ENCODE measurements around the gene LCP1.
"Not testable (repeated sequence)": the region's sequence is repeated elsewhere in the genome, so short reads cannot be mapped to it uniquely, and the experiment has no call there.

The LCP1 gene

DNA sequence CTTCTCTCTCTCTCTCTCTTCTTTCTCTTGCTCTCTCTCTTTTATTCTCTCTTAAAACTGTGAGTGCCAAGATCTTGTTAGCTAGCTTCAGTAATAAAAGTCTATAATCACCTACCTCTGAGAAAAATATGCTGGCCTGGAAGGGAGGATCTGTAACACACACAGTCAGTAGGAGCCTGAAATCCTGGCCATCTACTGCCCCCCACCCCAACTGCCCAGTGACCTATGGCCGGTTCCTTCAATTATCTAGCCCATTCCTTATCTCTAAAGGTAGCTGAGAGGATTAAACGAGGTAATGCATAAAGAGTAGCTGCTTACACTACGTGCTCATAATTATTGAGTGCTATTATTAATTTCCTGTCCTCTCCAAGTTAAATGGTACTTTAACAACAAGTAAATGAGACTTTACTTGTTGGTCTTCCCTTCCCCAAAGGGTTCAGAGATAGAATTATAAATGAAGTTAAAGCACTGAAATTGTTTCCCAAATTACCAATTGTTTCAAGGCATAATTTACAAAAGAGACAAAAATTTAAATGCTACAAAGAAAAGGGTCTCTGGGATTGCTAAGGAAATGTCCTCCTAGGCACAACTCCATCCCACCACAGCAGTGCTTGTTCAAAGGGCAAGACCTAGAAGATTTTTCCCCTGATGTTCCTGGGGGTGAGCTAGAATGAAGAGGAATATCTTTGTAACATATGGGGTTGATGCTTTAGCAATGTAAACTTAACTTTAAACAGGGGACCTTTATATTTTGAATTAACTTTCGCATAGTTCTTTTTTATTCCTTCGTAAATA is 1.8 kb downstream of the LCP1 start:
- DNase-seq: no peak

DNA sequence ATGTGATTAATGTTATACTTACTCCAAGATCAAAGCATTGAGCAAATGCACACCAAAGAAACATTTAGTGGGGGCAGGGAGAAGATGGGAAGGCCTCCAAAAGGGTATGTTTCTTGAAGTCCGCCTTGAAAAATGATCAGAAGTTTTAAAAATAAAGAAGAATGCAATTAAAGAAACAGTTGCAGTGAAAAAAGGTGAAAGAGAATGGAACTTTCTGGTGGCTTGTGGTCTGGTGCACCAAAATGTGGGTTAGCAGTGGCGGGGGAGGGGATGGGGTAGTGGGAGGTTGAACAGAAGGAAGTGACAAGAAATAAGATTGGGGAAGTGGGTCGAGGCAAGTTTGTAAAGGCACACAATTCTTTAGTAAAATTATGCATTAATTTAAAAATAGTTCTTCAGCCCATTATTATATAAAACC is 2.5 kb downstream of the LCP1 start:
- DNase-seq: no peak

GRCh38 chr13:46178821-46179220 is 3.2 kb downstream of the LCP1 start:
- no peak for DNase-seq

- no peak for DNase-seq
These were observed 3.8 kb downstream of the LCP1 start for GRCh38 chr13:46178143-46178542.

DNA sequence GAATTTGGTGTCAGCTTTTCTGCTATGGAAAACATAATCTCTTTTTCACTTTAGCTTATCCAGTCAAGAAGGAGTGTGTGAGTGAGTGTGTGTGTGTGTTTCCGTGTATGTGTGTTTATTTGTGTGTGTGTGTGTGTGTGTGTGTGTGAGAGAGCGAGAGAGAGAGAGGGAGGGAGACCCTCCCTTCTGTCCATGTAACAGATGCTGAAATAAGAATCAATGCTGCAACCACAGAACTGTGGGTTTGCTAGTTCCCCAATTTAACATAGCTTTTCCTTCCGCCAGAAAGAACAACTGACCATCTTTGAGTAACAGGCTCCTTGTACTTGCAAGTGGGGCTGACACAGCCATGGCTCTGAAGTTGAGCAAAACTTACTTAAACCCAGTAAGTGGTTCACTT is 5.2 kb downstream of the LCP1 start:
- no peak for DNase-seq

DNA sequence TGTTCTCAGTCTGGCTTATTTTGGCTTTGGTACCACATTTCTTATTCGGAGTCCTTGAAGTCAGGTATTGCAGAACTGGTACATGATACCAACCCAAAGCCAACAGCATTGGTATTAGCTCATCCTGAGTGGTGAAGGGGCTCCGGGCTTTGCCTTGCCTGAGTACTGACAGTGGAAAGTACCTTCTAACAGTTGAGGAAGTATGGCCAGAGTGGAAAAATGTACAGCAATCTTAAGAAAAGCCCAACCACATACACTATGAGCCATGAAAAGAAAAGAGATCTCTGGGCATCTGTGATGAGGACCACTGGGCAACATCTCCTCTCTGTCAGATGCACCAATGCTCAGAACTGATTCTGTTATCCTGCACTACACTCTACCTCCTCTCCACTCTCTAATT is 8.3 kb downstream of the LCP1 start:
- DNase-seq: no peak

DNA sequence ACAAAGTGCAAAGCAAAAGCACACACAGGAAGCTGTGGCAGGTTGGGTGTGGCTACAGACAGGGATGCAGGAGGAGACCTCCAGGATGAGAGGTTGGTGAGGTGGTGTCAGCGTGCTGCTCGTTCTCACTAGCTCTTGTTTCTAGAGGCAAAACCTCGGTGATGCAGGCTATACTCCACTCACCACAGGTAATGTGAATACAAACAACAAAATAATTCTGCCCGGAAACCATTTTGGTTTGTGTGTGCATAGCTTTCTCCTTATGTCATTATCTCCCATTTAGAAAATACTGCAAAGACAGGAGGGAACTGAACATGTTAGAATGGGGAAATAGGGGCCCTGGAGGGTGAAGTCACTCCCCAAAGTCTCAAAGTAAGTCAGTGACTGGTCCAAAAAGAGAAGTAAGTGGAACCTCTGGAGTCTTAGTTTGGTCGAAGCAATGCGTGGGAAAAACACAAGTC is 9.4 kb downstream of the LCP1 start:
- DNase-seq: no peak

- DNase-seq: no peak
These were observed 10.2 kb downstream of the LCP1 start for GRCh38 chr13:46171739-46172138.

DNA sequence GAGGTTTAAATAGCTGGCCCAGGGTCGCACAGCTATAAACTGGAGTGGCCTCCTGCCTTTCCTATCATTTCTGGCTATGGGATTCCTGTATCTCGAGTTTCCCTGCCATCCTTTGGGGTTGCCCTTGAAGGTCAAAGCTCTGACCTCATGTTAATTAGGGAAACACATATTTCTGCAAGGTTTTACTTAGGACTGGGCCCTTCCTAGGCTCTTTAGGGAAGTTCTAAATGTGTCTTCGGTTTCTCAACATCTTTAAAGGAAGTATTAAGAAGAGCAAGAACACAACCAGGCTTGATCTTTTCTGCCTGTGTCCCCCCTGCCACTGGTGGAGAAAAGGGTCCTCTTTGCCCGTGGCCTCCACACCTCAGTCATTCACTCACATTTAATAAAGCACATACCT is 10.8 kb downstream of the LCP1 start:
- no peak for DNase-seq

GRCh38 chr13:46170687-46171086 is 11.3 kb downstream of the LCP1 start:
- no peak for DNase-seq

DNA sequence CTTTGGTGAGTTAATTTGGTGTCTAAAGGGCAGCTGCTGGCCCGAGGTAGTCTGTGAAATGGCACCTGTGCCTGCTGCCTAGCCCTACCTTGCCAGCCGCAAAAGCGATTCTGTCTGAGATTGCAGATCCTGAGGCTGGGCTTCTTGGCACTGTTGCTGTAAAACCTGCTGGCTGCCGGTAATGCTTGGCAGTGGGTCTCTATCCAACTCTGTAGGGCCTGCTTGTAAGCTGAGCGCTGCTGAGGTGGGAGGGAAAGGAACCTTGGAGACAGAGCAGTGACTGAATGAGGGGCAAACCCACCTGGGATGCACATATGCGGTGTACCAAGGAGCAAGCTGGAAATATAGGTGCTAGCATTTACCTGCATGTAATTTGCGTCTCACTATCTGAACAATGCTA is 11.7 kb downstream of the LCP1 start:
- DNase-seq: no peak

DNA sequence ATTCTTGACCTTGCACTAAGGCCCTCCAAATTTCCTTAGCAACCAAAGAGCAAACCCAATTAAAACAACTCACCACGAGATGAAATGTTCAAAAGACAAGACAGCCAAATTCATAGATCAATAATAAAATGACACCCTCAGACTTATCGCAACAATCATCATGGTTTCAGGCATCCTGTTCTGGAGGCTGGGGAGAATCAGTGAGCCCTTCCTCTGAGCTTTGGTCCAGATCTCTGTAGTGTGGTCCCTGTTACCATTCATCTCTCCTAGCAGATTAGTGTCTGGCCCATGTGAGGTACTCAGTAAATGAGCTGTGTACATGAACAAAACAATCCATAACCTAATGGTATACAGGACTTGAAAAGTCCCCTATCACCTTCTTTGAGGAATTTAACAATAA is 12.2 kb downstream of the LCP1 start:
- no peak for DNase-seq

GRCh38 chr13:46168783-46169182 is 13.2 kb downstream of the LCP1 start:
- no peak for DNase-seq

DNA sequence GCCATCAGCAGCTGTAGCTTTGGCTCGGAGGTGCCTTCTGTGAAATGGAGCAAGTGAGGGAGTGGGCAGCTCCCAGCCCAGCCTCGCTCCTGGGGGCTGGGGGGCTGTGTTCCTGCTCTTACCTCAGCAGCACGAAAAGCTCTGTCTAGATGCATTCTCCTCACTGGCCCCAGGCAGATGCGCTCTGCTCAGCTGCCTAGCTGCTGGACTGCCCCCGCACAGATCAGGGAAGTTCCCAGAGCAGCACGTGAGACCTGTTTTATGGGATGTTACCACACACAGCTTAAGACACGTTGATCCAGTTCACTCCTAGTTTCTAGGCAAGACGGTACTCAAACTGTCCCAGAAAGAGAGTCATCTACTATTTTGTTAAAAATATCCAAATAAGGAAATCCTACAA is 13.6 kb downstream of the LCP1 start:
- DNase-seq: no peak

- no peak for DNase-seq
These were observed 14.9 kb downstream of the LCP1 start for GRCh38 chr13:46166947-46167610.

GRCh38 chr13:46166224-46166584 is 15.8 kb downstream of the LCP1 start:
- no peak for DNase-seq

- DNase-seq: no peak
These were observed 16.3 kb downstream of the LCP1 start for GRCh38 chr13:46165485-46166223.

DNA sequence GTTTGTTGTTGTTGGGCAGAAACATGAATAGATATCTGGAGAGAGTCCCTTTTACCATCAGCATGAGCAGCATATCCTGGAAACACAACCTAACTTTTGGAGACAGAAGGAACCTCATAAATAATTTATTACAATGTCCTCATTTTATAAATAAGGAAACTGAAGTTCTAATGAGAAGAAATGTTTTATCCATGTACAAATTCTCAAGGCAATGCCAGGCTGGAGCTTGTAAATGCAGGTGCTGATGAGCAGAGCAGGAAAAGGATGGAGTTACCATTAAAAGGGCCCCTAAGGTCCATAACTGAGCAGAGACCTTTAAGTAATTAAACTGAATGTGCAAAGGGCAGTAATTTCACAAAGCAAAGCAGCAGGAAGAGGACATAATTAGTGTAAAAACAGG is 17.3 kb downstream of the LCP1 start:
- DNase-seq: no peak

DNA sequence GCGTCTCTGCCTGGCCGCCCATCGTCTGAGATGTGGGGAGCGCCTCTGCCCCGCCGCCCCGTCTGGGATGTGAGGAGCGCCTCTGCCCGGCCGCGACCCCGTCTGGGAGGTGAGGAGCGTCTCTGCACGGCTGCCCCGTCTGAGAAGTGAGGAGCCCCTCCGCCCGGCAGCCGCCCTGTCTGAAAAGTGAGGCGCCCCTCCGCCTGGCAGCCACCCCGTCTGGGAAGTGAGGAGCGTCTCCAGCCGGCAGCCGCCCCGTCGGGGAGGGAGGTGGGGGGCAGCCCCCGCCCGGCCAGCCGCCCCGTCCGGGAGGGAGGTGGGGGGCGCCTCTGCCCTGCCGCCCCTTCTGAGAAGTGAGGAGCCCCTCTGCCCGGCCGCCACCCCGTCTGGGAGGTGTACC is 19.2 kb downstream of the LCP1 start:
- DNase-seq: not testable (repeated sequence)

DNA sequence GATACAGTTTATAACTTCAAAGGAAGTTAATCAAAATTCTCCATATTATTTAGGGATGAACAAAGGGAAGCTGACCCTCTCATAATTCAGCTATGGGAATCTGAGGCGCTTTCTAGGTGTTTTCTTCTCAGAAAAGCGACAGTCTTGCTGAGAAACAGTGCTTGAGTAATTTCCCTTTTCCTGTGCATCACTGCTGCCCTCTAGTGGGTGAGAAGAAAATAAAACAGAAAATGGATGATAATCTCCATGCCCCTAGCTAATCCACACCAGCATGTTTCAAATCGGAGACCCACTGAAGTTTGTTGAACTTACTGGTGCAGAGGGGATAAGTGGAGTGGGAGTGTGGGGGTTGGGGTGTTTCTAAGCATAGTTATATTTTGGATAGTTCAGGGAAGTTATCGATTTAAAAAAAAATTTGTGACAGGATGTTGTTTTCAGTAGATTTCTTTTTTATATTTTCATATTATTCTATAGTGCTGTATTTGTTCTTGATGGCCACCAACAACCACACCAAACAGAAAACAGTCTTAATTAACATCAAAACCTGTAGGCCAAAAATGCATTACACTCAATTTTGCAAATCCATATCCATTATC is 21.4 kb downstream of the LCP1 start:
- DNase-seq: no peak

DNA sequence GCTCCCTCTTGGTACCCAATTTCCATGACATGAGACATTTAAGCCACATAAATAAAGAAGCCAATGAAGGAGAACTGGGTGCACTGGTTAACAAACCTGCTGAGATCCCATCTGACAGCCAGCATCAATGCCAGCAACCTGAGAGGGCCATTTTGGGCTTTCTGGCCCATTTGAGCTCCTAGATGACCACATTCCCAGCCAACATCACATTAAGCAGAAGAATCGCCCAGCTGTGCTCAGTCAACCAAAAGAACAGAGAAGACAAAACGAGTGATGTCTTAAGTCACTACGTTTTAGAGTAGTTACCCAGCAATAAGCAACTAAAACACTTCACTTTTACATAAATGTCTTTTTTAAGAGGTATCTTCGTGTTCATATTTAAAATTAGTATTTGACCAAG is 21.9 kb downstream of the LCP1 start:
- DNase-seq: no peak

DNA sequence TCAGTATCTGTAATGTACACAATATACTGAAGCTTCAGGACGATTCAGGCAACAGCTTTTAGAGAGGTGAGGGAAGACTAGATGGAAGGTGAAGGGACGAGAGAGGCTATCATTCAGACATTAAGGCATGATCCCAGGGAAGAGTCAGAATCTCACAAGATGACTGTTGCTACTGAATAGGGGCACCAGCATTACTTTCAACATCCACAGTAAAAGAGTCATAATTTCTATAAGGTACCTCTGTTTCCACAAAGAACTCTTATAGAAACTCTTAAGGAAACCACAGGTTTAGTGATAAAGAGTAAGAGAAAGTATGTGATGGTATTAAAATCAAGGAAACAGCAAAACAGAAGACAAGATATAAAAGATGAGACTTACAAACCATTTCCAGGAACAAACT is 23.0 kb downstream of the LCP1 start:
- DNase-seq: no peak

GRCh38 chr13:46158222-46158621 is 23.8 kb downstream of the LCP1 start:
- no peak for DNase-seq

All from NCI-H774 (cell line).